Nephron (organoid): ENCODE results near the gene ZNF138.
"Not testable (repeated sequence)": the region's sequence is repeated elsewhere in the genome, so short reads cannot be mapped to it uniquely, and the experiment has no call there.

Source experiments
- H3K27ac Mint-ChIP-seq, 3 experiments: 2 replicates each; pipeline ENCODE4 v1.8.0; 2020; ENCODE audit warnings: mixed read lengths in 3 of 3, mild to moderate bottlenecking in 2 of 3, moderate library complexity in 1 of 3
- H3K27me3 Mint-ChIP-seq: 2 replicates; pipeline ENCODE4 v1.8.0; 2021; ENCODE audit warnings: low read depth, mild to moderate bottlenecking, moderate library complexity, mixed read lengths
- H3K36me3 Mint-ChIP-seq: 2 replicates; pipeline ENCODE4 v1.8.0; 2020; ENCODE audit warnings: low read depth, mixed read lengths
- H3K4me1 Mint-ChIP-seq: 2 replicates; pipeline ENCODE4 v1.8.0; 2020; ENCODE audit warnings: mixed read lengths
- H3K4me3 Mint-ChIP-seq, 3 experiments: 2 replicates each; pipeline ENCODE4 v1.8.0; 2020; ENCODE audit warnings: mild to moderate bottlenecking in 3 of 3, mixed read lengths in 3 of 3, moderate library complexity in 2 of 3
- H3K9me3 Mint-ChIP-seq: 2 replicates; pipeline ENCODE4 v1.8.0; 2020; ENCODE audit warnings: mixed read lengths
- CTCF ChIP-seq, 3 experiments: fragments of 200-600 bp; sonication (generic); IDR thresholded peaks; one replicate each; pipeline ENCODE4 v1.5.0; 2021; ENCODE audit warnings: antibody characterized with exemption in 3 of 3; ENCODE audit not compliant: unreplicated experiment in 3 of 3

Gene ZNF138

GRCh38 chr7:64768824-64769223, 25.4 kb upstream of the ZNF138 start:
- no peaks in the 10 kb centered on the region for H3K36me3 Mint-ChIP-seq
- H3K27me3 Mint-ChIP-seq: no peaks in the 10 kb centered on the region
- TF ChIP-seq CTCF (IDR thresholded peaks at IDR 0.05; ENCODE audit: unreplicated experiment in 3 of 3): no peak
- H3K9me3 Mint-ChIP-seq: peaks cover 8% of the 10 kb centered on the region
- no peaks in the 10 kb centered on the region for H3K4me1 Mint-ChIP-seq
- no peak overlapping the region for H3K27ac Mint-ChIP-seq
- H3K4me3 Mint-ChIP-seq: no peak overlapping the region

- no peaks in the 10 kb centered on the region for H3K36me3 Mint-ChIP-seq
- no peaks in the 10 kb centered on the region for H3K4me1 Mint-ChIP-seq
- H3K27me3 Mint-ChIP-seq: no peaks in the 10 kb centered on the region
- no peak overlapping the region for H3K4me3 Mint-ChIP-seq
- no peak overlapping the region for H3K27ac Mint-ChIP-seq
- no peak for TF ChIP-seq CTCF (IDR thresholded peaks at IDR 0.05; ENCODE audit: unreplicated experiment in 3 of 3)
- H3K9me3 Mint-ChIP-seq: peaks cover 32% of the 10 kb centered on the region
Measured at GRCh38 chr7:64774204-64774842, 19.9 kb upstream of the ZNF138 start.

GRCh38 chr7:64775289-64775688, 18.9 kb upstream of the ZNF138 start:
- no peak overlapping the region for H3K4me3 Mint-ChIP-seq
- no peak overlapping the region for H3K27ac Mint-ChIP-seq
- H3K27me3 Mint-ChIP-seq: no peaks in the 10 kb centered on the region
- H3K4me1 Mint-ChIP-seq: no peaks in the 10 kb centered on the region
- no peak for TF ChIP-seq CTCF (IDR thresholded peaks at IDR 0.05; ENCODE audit: unreplicated experiment in 3 of 3)
- H3K36me3 Mint-ChIP-seq: no peaks in the 10 kb centered on the region
- H3K9me3 Mint-ChIP-seq: peaks cover 39% of the 10 kb centered on the region

- not testable (repeated sequence) for H3K4me1 Mint-ChIP-seq, H3K27ac Mint-ChIP-seq, H3K36me3 Mint-ChIP-seq, H3K27me3 Mint-ChIP-seq, H3K4me3 Mint-ChIP-seq
- peaks cover 30% of the 10 kb centered on the region for H3K9me3 Mint-ChIP-seq
Measured at GRCh38 chr7:64784842-64785241, 9.4 kb upstream of the ZNF138 start.

- Mint-ChIP-seq H3K36me3 (no peaks in the 10 kb centered on the region), H3K4me3 (no peak overlapping the region), H3K4me1 (no peaks in the 10 kb centered on the region), H3K27me3 (no peaks in the 10 kb centered on the region), H3K27ac (no peak overlapping the region), H3K9me3 (peaks cover 21% of the 10 kb centered on the region)
- no peak for TF ChIP-seq CTCF (IDR thresholded peaks at IDR 0.05; ENCODE audit: unreplicated experiment in 3 of 3)
Measured at GRCh38 chr7:64787295-64787694, 6.9 kb upstream of the ZNF138 start.

GRCh38 chr7:64789241-64789640, 5.0 kb upstream of the ZNF138 start:
- not testable (repeated sequence) for H3K4me1 Mint-ChIP-seq, H3K4me3 Mint-ChIP-seq, H3K36me3 Mint-ChIP-seq, H3K27ac Mint-ChIP-seq, H3K27me3 Mint-ChIP-seq
- H3K9me3 Mint-ChIP-seq: peaks cover 21% of the 10 kb centered on the region

- peak overlapping the region; percentile 69 to 100 (median 72) for H3K4me3 Mint-ChIP-seq
- peaks cover 20% of the 10 kb centered on the region for H3K4me1 Mint-ChIP-seq
- TF ChIP-seq CTCF (IDR thresholded peaks at IDR 0.05; ENCODE audit: unreplicated experiment in 3 of 3): no peak
Measured at GRCh38 chr7:64793106-64793755, 997 bp upstream of the ZNF138 start.

More at GRCh38 chr7:64793106-64793755, 997 bp upstream of the ZNF138 start:
- Mint-ChIP-seq H3K27ac (no peak overlapping the region), H3K9me3 (peaks cover 3% of the 10 kb centered on the region), H3K36me3 (peaks cover 26% of the 10 kb centered on the region), H3K27me3 (no peaks in the 10 kb centered on the region)
